B cell (primary cell): ENCODE results near the gene ZMIZ1. TPM values are rescaled to one million over a fixed set of nuclear protein-coding genes. Genes with fewer than 3 reads are reported as not detected.

Experiments used
- ATAC-seq: fragments of 200-7000 bp; cut with Tn5 transposase; one replicate; pipeline ENCODE4 v1.10.0; 2021; ENCODE audit warnings: low read depth, mild to moderate bottlenecking, moderate number of reproducible peaks, moderate library complexity
- CTCF ChIA-PET: fragments of 350-600 bp; sonication (Branson Sonifier 250); formaldehyde crosslinking; loops from one replicate; lab custom pipeline; 2021; ENCODE audit warnings: antibody characterized with exemption, inconsistent platforms; lab: Charles Lee
- POLR2A ChIA-PET: fragments of 350-600 bp; sonication (Branson Sonifier 250); formaldehyde crosslinking; loops from one replicate; lab custom pipeline; 2021; ENCODE audit warnings: antibody characterized with exemption; lab: Charles Lee
- DNase-seq: peaks from one replicate; pipeline ENCODE4 v3.0.0; 2013
- H2AFZ ChIP-seq: 2 replicates; pipeline ENCODE4 v1.6.1; 2012; ENCODE audit warnings: mild to moderate bottlenecking, low read depth, low read length; ENCODE audit not compliant: insufficient read depth, poor library complexity, severe bottlenecking
- H3K27ac ChIP-seq, 2 donors: 1 replicate in 1 of 2; 2 replicates in 1 of 2; pipeline ENCODE4 v1.5.1; 2012 to 2013; ENCODE audit warnings: low read length in 2 of 2, mild to moderate bottlenecking in 2 of 2, moderate library complexity in 1 of 2
- H3K27me3 ChIP-seq, 4 experiments: fragments of 200-600 bp in 1 of 4; sonication (generic) in 1 of 4; replicated peaks in 1 of 4; 1 replicate in 2 of 4; 2 replicates in 2 of 4; pipeline versions ENCODE4 v1.6.1 to v1.7.0; 2013 to 2016; ENCODE audit warnings: low read length in 3 of 4, mild to moderate bottlenecking in 2 of 4, mixed read lengths in 1 of 4, moderate library complexity in 1 of 4; ENCODE audit not compliant: insufficient read depth in 4 of 4, control insufficient read depth in 3 of 4; ENCODE audit errors: control extremely low read depth in 1 of 4
- H3K36me3 ChIP-seq, 2 experiments: replicated peaks in 1 of 2; 1 replicate in 1 of 2; 2 replicates in 1 of 2; pipeline versions ENCODE4 v1.6.1 to v1.7.1; 2013; ENCODE audit warnings: low read length in 1 of 2; ENCODE audit not compliant: insufficient read depth in 2 of 2, control insufficient read depth in 1 of 2; ENCODE audit errors: control extremely low read depth in 1 of 2, extremely low read depth in 1 of 2
- H3K4me1 ChIP-seq, 2 donors: fragments of 200-600 bp in 1 of 2; sonication (generic) in 1 of 2; 1 replicate in 1 of 2; 2 replicates in 1 of 2; pipeline versions ENCODE4 v1.5.1 to v1.6.1; 2013 to 2017; ENCODE audit warnings: low read length in 2 of 2; ENCODE audit not compliant: control insufficient read depth in 2 of 2, insufficient read depth in 2 of 2
- H3K4me2 ChIP-seq: replicated peaks from 2 replicates; pipeline ENCODE3; 2012; ENCODE audit warnings: mild to moderate bottlenecking, low read depth, low read length; ENCODE audit not compliant: poor library complexity, severe bottlenecking
- H3K4me3 ChIP-seq, 5 experiments: fragments of 200-600 bp in 1 of 5; sonication (generic) in 1 of 5; 1 replicate in 3 of 5; 2 replicates in 2 of 5; pipeline versions ENCODE4 v1.5.1 to v1.7.0; 2011 to 2016; ENCODE audit warnings: low read length in 4 of 5, mild to moderate bottlenecking in 4 of 5, low read depth in 2 of 5, control low read depth in 1 of 5, moderate library complexity in 1 of 5; ENCODE audit not compliant: insufficient read depth in 1 of 5; ENCODE audit errors: control extremely low read depth in 1 of 5, extremely low read depth in 1 of 5
- H3K79me2 ChIP-seq: fragments of 200-600 bp; sonication (generic); one replicate; pipeline ENCODE4 v1.6.0; 2016; ENCODE audit warnings: low read length; ENCODE audit not compliant: control insufficient read depth, insufficient read depth
- H3K9ac ChIP-seq: fragments of 200-600 bp; sonication (generic); 2 replicates; pipeline ENCODE4 v1.6.1; 2017; ENCODE audit warnings: mild to moderate bottlenecking, low read length, moderate library complexity
- H3K9me3 ChIP-seq, 3 donors: one replicate each; pipeline versions ENCODE4 v1.6.1 to v1.7.1; 2013; ENCODE audit warnings: low read length in 2 of 3; ENCODE audit not compliant: control insufficient read depth in 2 of 3, insufficient read depth in 1 of 3; ENCODE audit errors: control extremely low read depth in 1 of 3
- H4K20me1 ChIP-seq: 2 replicates; pipeline ENCODE4 v1.6.0; 2012; ENCODE audit warnings: mild to moderate bottlenecking, low read length; ENCODE audit not compliant: insufficient read depth, control insufficient read depth, poor library complexity, severe bottlenecking
- H3K27ac Mint-ChIP-seq: one replicate; pipeline ENCODE4 v1.8.0; 2021; ENCODE audit warnings: mixed read lengths
- H3K27me3 Mint-ChIP-seq: one replicate; pipeline ENCODE4 v1.8.0; 2021; ENCODE audit warnings: mixed read lengths
- H3K4me1 Mint-ChIP-seq: one replicate; pipeline ENCODE4 v1.8.0; 2021; ENCODE audit warnings: mixed read lengths
- H3K4me3 Mint-ChIP-seq: one replicate; pipeline ENCODE4 v1.8.0; 2021; ENCODE audit warnings: mixed read lengths
- H3K9me3 Mint-ChIP-seq: one replicate; pipeline ENCODE4 v1.8.0; 2022; ENCODE audit warnings: mixed read lengths; ENCODE audit not compliant: insufficient read depth
- EZH2 ChIP-seq: IDR thresholded peaks from 2 replicates; pipeline ENCODE4 v1.6.1; 2012; ENCODE audit warnings: borderline replicate concordance, low read depth, mild to moderate bottlenecking, moderate library complexity, low read length; ENCODE audit not compliant: insufficient read depth, poor library complexity, severe bottlenecking
- WGBS: methylation state at CpG from one replicate; pipeline ENCODE4 v1.1.5; 2013; ENCODE audit warnings: missing lambda C conversion rate; ENCODE audit not compliant: insufficient coverage; 5-methylcytosine and 5-hydroxymethylcytosine counted together
- intact Hi-C: fragments of 100-400 bp; cut with micrococcal nuclease; formaldehyde crosslinking; loops from one replicate; pipeline ENCODE4 v1.10.0; 2022
- polyA plus RNA-seq: library from polyadenylated mRNA; depleted of rRNA; stranded (reverse); fragments of >200 nt; gene quantifications from 2 replicates; pipeline ENCODE4 v1.2.3, GENCODE V29; 2012
- total RNA-seq, 2 donors: library from RNA; stranded (reverse); fragments of 120-200 nt in 1 of 2; gene quantifications; 1 replicate in 1 of 2; 2 replicates in 1 of 2; pipeline versions ENCODE4 v1.2.3 to v1.2.4, GENCODE V29; 2013 to 2022
- TF ChIP-seq, protein P1 (sequence below): fragments of 200-600 bp; IDR thresholded peaks from one replicate; pipeline ENCODE4 v1.8.0; 2022; ENCODE audit warnings: antibody characterized with exemption, mild to moderate bottlenecking

ZMIZ1 gene
- total and polyA plus RNA-seq, 2 donors (not counting 1 experiment from before 2014, with no cell fraction given), result 14.3 to 64.9 TPM

DNA sequence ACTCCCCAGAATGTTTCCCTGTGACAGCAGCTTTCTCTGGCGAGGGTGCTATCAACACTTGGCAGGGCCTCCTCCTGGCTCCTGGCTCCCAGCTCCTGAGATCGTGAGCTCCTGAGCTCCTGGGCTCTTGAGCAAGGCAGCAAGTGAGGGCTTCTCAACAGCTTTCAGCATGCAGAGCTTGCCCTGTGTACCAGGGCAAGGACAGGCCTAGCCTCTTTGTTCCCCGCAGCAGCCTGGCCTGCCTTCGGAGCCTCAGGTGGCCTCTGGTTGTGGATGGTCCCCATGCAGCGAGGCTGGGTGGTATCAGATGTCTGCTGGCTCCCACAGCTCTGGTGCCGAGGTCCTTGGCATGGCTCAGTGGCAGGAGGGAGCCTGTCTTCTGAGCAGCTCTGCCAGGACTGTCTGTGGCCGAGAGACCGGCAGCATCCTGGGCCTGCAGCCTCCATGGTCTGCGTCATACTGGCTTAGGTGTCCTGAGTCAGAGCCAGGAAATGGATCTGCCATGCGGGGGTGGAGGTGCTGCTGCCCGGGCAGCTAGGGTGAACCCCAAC is 44.2 kb downstream of the ZMIZ1 start:
- no peak for TF ChIP-seq EZH2
- TF ChIP-seq, protein P1, sequence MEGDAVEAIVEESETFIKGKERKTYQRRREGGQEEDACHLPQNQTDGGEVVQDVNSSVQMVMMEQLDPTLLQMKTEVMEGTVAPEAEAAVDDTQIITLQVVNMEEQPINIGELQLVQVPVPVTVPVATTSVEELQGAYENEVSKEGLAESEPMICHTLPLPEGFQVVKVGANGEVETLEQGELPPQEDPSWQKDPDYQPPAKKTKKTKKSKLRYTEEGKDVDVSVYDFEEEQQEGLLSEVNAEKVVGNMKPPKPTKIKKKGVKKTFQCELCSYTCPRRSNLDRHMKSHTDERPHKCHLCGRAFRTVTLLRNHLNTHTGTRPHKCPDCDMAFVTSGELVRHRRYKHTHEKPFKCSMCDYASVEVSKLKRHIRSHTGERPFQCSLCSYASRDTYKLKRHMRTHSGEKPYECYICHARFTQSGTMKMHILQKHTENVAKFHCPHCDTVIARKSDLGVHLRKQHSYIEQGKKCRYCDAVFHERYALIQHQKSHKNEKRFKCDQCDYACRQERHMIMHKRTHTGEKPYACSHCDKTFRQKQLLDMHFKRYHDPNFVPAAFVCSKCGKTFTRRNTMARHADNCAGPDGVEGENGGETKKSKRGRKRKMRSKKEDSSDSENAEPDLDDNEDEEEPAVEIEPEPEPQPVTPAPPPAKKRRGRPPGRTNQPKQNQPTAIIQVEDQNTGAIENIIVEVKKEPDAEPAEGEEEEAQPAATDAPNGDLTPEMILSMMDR, result no peak
- H3K4me1 Mint-ChIP-seq, result peaks cover 20% of the 10 kb centered on the region
- Histone ChIP-seq H3K27me3 (peaks cover 0 to 8% (median 3%) of the 10 kb centered on the region in 4 experiments), H4K20me1 (no peaks in the 10 kb centered on the region), H2AFZ (no peak overlapping the region), H3K4me2 (no peak overlapping the region), H3K9ac (no peak overlapping the region), H3K9me3 (no peaks in the 10 kb centered on the region), H3K4me3 (no peak overlapping the region), H3K27ac (no peak overlapping the region), H3K79me2 (peaks cover 4% of the 10 kb centered on the region), H3K36me3 (no peaks in the 10 kb centered on the region), H3K4me1 (peaks cover 8 to 18% of the 10 kb centered on the region in 2 donors)
- no peak for ATAC-seq
- H3K27ac Mint-ChIP-seq, result no peak overlapping the region
- peaks cover 20% of the 10 kb centered on the region for H3K27me3 Mint-ChIP-seq
- ChIA-PET CTCF (no interaction called here), POLR2A (no interaction called here)
- no peak for DNase-seq
- intact Hi-C loops, result no loop called here
- H3K4me3 Mint-ChIP-seq, result no peak overlapping the region
- WGBS, result 82% methylated on average over 11 of the region's 11 CpGs
- no peaks in the 10 kb centered on the region for H3K9me3 Mint-ChIP-seq

- Mint-ChIP-seq H3K4me3 (no peak overlapping the region), H3K27ac (no peak overlapping the region), H3K9me3 (no peaks in the 10 kb centered on the region), H3K27me3 (peaks cover 20% of the 10 kb centered on the region), H3K4me1 (peaks cover 20% of the 10 kb centered on the region)
- intact Hi-C loops, result no loop called here
- peaks cover 8 to 18% of the 10 kb centered on the region in 2 donors for H3K4me1 ChIP-seq
- no peaks in the 10 kb centered on the region for H3K36me3 ChIP-seq
- no peak overlapping the region for H3K9ac ChIP-seq
- no peak overlapping the region for H3K4me2 ChIP-seq
- peaks cover 8% of the 10 kb centered on the region for H3K79me2 ChIP-seq
- ATAC-seq (no peak), DNase-seq (no peak)
- H3K4me3 ChIP-seq, result no peak overlapping the region
- ChIA-PET POLR2A (no interaction called here), CTCF (interaction anchor here (0.6 kb wide), 1 partner anchor 1267 kb away, joined by 4 read pairs; no protein-coding TSS in a partner anchor)
- TF ChIP-seq, protein P1, result no peak
- TF ChIP-seq EZH2, result no peak
- H2AFZ ChIP-seq, result no peak overlapping the region
- peaks cover 0 to 8% (median 3%) of the 10 kb centered on the region in 4 experiments for H3K27me3 ChIP-seq
- H3K9me3 ChIP-seq, result no peaks in the 10 kb centered on the region
- no peak overlapping the region for H3K27ac ChIP-seq
- 82% methylated on average over 4 of the region's 9 CpGs for WGBS
- no peaks in the 10 kb centered on the region for H4K20me1 ChIP-seq
These were observed 45.1 kb downstream of the ZMIZ1 start for GRCh38 chr10:79113827-79114226.
